Astrocyte (in vitro differentiated cells and primary cell): ENCODE results near the gene KDR.

ENCODE experiments used
- CTCF ChIP-seq: IDR thresholded peaks from 2 replicates; pipeline ENCODE4 v1.5.1; 2011; ENCODE audit warnings: low read depth, mild to moderate bottlenecking, inconsistent platforms, low read length, moderate library complexity; ENCODE audit not compliant: insufficient read depth
- EZH2 ChIP-seq: IDR thresholded peaks from 2 replicates; pipeline ENCODE4 v1.6.1; 2012; ENCODE audit warnings: mild to moderate bottlenecking, low read length, inconsistent platforms; ENCODE audit not compliant: insufficient read depth

GRCh38 chr4:55161739-55162138, 36.3 kb upstream of the KDR start:
- no peak for TF ChIP-seq CTCF
- no peak for TF ChIP-seq EZH2
